DMS53 treated with DMSO at 0.1 percent for 48 hours (cell line): Measurements from ENCODE around the gene RIGI.
A peak's percentile ranks its signal among the peaks of the same experiment; 100 is the strongest.
"Not testable (repeated sequence)": the region's sequence is repeated elsewhere in the genome, so short reads cannot be mapped to it uniquely, and the experiment has no call there.

Experiments used
- DNase-seq: peaks from one replicate; lab custom pipeline; 2025; ENCODE audit not compliant: unreplicated experiment; lab: John Stamatoyannopoulos, UW

The RIGI gene

GRCh38 chr9:32526041-32526706 lies at the start of gene RIGI:
Gene RIGI, minus strand, starts transcription at chr9:32526196. Its CDS starts 30 bp downstream, at chr9:32526166.
- DNase-seq, result peak; percentile 95

GRCh38 chr9:32574858-32575257 lies 48.9 kb upstream of the RIGI start:
- DNase-seq, result no peak

GRCh38 chr9:32573821-32574220 lies 47.8 kb upstream of the RIGI start:
- no peak for DNase-seq

GRCh38 chr9:32572900-32573523 lies 47.0 kb upstream of the RIGI start, which contains the start of gene NDUFB6:
Gene NDUFB6, minus strand, starts transcription at chr9:32573159. Its CDS starts 99 bp downstream, at chr9:32573060.
- peak; percentile 85 for DNase-seq

GRCh38 chr9:32571969-32572899 lies 46.2 kb upstream of the RIGI start:
- peak; percentile 81 for DNase-seq

GRCh38 chr9:32570262-32570661 lies 44.3 kb upstream of the RIGI start:
- DNase-seq, result no peak

GRCh38 chr9:32566770-32567169 lies 40.8 kb upstream of the RIGI start:
- no peak for DNase-seq

GRCh38 chr9:32565967-32566366 lies 40.0 kb upstream of the RIGI start:
- no peak for DNase-seq

GRCh38 chr9:32558408-32558934 lies 32.5 kb upstream of the RIGI start:
- no peak for DNase-seq

- DNase-seq, result no peak
These were observed 28.6 kb upstream of the RIGI start for GRCh38 chr9:32554591-32554990.

- no peak for DNase-seq
These were observed 28.1 kb upstream of the RIGI start for GRCh38 chr9:32554107-32554506.

GRCh38 chr9:32552172-32552872 lies 26.3 kb upstream of the RIGI start, which contains the start of the genes SMIM27 and TOPORS:
Gene SMIM27, plus strand, starts transcription at chr9:32552327. Its CDS starts 108 bp downstream, at chr9:32552435.
Gene TOPORS, minus strand, starts transcription at chr9:32552586. Its CDS starts 150 bp downstream, at chr9:32552436.
- DNase-seq, result peak; percentile 88

- DNase-seq, result peak; percentile 72
These were observed 25.5 kb upstream of the RIGI start for GRCh38 chr9:32551276-32552051.

GRCh38 chr9:32550562-32551275 lies 24.7 kb upstream of the RIGI start:
- peak; percentile 72 for DNase-seq

- peak; percentile 10 for DNase-seq
These were observed 24.2 kb upstream of the RIGI start for GRCh38 chr9:32550150-32550561.

- not testable (repeated sequence) for DNase-seq
These were observed 22.2 kb upstream of the RIGI start for GRCh38 chr9:32548213-32548612.

GRCh38 chr9:32545884-32546283 lies 19.9 kb upstream of the RIGI start:
- DNase-seq, result no peak

- DNase-seq, result no peak
These were observed 17.1 kb upstream of the RIGI start for GRCh38 chr9:32543047-32543446.

GRCh38 chr9:32533816-32534215 lies 7.8 kb upstream of the RIGI start:
- DNase-seq, result no peak
